Measurements from ENCODE around the gene ASTL.

ASTL gene

GRCh38 chr2:96122391-96122790 lies 15.9 kb downstream of the ASTL start:
- in situ Hi-C loops (cut with MboI; ENCODE audit: low sequenced_read_pairs, unreplicated experiment): loop anchor here (25.0 kb wide), 1 partner anchor 110 kb away; no protein-coding TSS in a partner anchor
- no peak for TF ChIP-seq CTCF (IDR thresholded peaks at IDR 0.05; ENCODE audit: borderline replicate concordance, control extremely low read depth, extremely low read depth, insufficient read depth, missing control alignments)
- DNase-seq (ENCODE audit: low spot score): no peak

- no peak for TF ChIP-seq CTCF (IDR thresholded peaks at IDR 0.05; ENCODE audit: borderline replicate concordance, control extremely low read depth, extremely low read depth, insufficient read depth, missing control alignments)
- in situ Hi-C loops (cut with MboI; ENCODE audit: low sequenced_read_pairs, unreplicated experiment): loop anchor here (25.0 kb wide), 1 partner anchor 109 kb away; no protein-coding TSS in a partner anchor
- DNase-seq (ENCODE audit: low spot score): no peak
Observed at GRCh38 chr2:96121414-96121813, 16.9 kb downstream of the ASTL start.

- DNase-seq (ENCODE audit: low spot score): no peak
- in situ Hi-C loops (cut with MboI; ENCODE audit: low sequenced_read_pairs, unreplicated experiment): loop anchor here (25.0 kb wide), 1 partner anchor 109 kb away; no protein-coding TSS in a partner anchor
- TF ChIP-seq CTCF (IDR thresholded peaks at IDR 0.05; ENCODE audit: borderline replicate concordance, control extremely low read depth, extremely low read depth, insufficient read depth, missing control alignments): no peak
Observed at GRCh38 chr2:96120991-96121390, 17.3 kb downstream of the ASTL start.

GRCh38 chr2:96120091-96120720 lies 18.1 kb downstream of the ASTL start:
- no peak for TF ChIP-seq CTCF (IDR thresholded peaks at IDR 0.05; ENCODE audit: borderline replicate concordance, control extremely low read depth, extremely low read depth, insufficient read depth, missing control alignments)
- DNase-seq (ENCODE audit: low spot score): peak; percentile 67
- in situ Hi-C loops (cut with MboI; ENCODE audit: low sequenced_read_pairs, unreplicated experiment): loop anchor here (25.0 kb wide), 1 partner anchor 108 kb away; no protein-coding TSS in a partner anchor

- no peak for DNase-seq (ENCODE audit: low spot score)
- no peak for TF ChIP-seq CTCF (IDR thresholded peaks at IDR 0.05; ENCODE audit: borderline replicate concordance, control extremely low read depth, extremely low read depth, insufficient read depth, missing control alignments)
- in situ Hi-C loops (cut with MboI; ENCODE audit: low sequenced_read_pairs, unreplicated experiment): loop anchor here (25.0 kb wide), 1 partner anchor 107 kb away; no protein-coding TSS in a partner anchor
Observed at GRCh38 chr2:96119389-96119751, 18.9 kb downstream of the ASTL start.

- in situ Hi-C loops (cut with MboI; ENCODE audit: low sequenced_read_pairs, unreplicated experiment): loop anchor here (25.0 kb wide), 1 partner anchor 107 kb away; no protein-coding TSS in a partner anchor
- no peak for DNase-seq (ENCODE audit: low spot score)
- no peak for TF ChIP-seq CTCF (IDR thresholded peaks at IDR 0.05; ENCODE audit: borderline replicate concordance, control extremely low read depth, extremely low read depth, insufficient read depth, missing control alignments)
Observed at GRCh38 chr2:96118698-96119388, 19.5 kb downstream of the ASTL start.
